Measurements from ENCODE around the gene DSG3. TPM values are rescaled to one million over a fixed set of nuclear protein-coding genes. Genes with fewer than 3 reads are reported as not detected.

Gene DSG3
- total RNA-seq, 1 donor from 2014 or later, result not detected

- Mint-ChIP-seq H3K27me3 (ENCODE audit: unreplicated experiment) (peaks cover 3% of the 10 kb centered on the region), H3K4me3 (ENCODE audit: unreplicated experiment) (no peak overlapping the region), H3K9me3 (ENCODE audit: unreplicated experiment) (no peaks in the 10 kb centered on the region), H3K27ac (ENCODE audit: unreplicated experiment) (no peak overlapping the region), H3K36me3 (ENCODE audit: low read depth, unreplicated experiment) (peaks cover 5% of the 10 kb centered on the region), H3K4me1 (ENCODE audit: unreplicated experiment) (peaks cover 14% of the 10 kb centered on the region)
- no peak for DNase-seq (ENCODE audit: low spot score)
- no peak for TF ChIP-seq CTCF (IDR thresholded peaks at IDR 0.05; ENCODE audit: unreplicated experiment)
Observed at GRCh38 chr18:31516437-31516836, 68.9 kb downstream of the DSG3 start.

GRCh38 chr18:31526374-31526773 lies 78.8 kb downstream of the DSG3 start:
- Mint-ChIP-seq H3K4me3 (ENCODE audit: unreplicated experiment) (no peak overlapping the region), H3K9me3 (ENCODE audit: unreplicated experiment) (no peaks in the 10 kb centered on the region), H3K36me3 (ENCODE audit: low read depth, unreplicated experiment) (peaks cover 7% of the 10 kb centered on the region), H3K27me3 (ENCODE audit: unreplicated experiment) (no peaks in the 10 kb centered on the region), H3K27ac (ENCODE audit: unreplicated experiment) (no peak overlapping the region), H3K4me1 (ENCODE audit: unreplicated experiment) (no peaks in the 10 kb centered on the region)
- no peak for TF ChIP-seq CTCF (IDR thresholded peaks at IDR 0.05; ENCODE audit: unreplicated experiment)
- no peak for DNase-seq (ENCODE audit: low spot score)

Other genes with a start within 250 kb of the DSG3 start
- not detected for gene DSG1, start 129.6 kb upstream of the DSG3 start, total RNA-seq (ENCODE audit: unreplicated experiment)
- gene DSG4, start 71.0 kb upstream of the DSG3 start, total RNA-seq (ENCODE audit: unreplicated experiment), result not detected
- gene DSG2, start 50.4 kb downstream of the DSG3 start, total RNA-seq (ENCODE audit: unreplicated experiment), result 60.5 TPM
- not detected for gene TTR, start 144.1 kb downstream of the DSG3 start, total RNA-seq (ENCODE audit: unreplicated experiment)
- 31.6 TPM for gene B4GALT6, start 236.8 kb downstream of the DSG3 start, total RNA-seq (ENCODE audit: unreplicated experiment)